ENCODE results near the gene NRG3.

Gene NRG3

GRCh38 chr10:82564353-82565196, 689.6 kb downstream of the NRG3 start:
- DNase-seq, result no peak
- intact Hi-C loops (cut with DNase I; ENCODE audit: low total_unique reads), result no loop called here
- no peaks in the 10 kb centered on the region for H3K36me3 ChIP-seq
- no peaks in the 10 kb centered on the region for H3K4me1 ChIP-seq
- H3K27ac ChIP-seq, result no peak overlapping the region
- H3K27me3 ChIP-seq, result no peaks in the 10 kb centered on the region
- no peaks in the 10 kb centered on the region for H3K9me3 ChIP-seq
- no peak for TF ChIP-seq CTCF (IDR thresholded peaks at IDR 0.05)
- H3K4me3 ChIP-seq, result no peak overlapping the region

- no peak overlapping the region for H3K27ac ChIP-seq
- no peaks in the 10 kb centered on the region for H3K27me3 ChIP-seq
- no peaks in the 10 kb centered on the region for H3K9me3 ChIP-seq
- H3K4me3 ChIP-seq, result no peak overlapping the region
- intact Hi-C loops (cut with DNase I; ENCODE audit: low total_unique reads), result no loop called here
- H3K36me3 ChIP-seq, result no peaks in the 10 kb centered on the region
- DNase-seq, result no peak
- no peaks in the 10 kb centered on the region for H3K4me1 ChIP-seq
- TF ChIP-seq CTCF (IDR thresholded peaks at IDR 0.05), result no peak
Measured at GRCh38 chr10:82565197-82565575, 690.2 kb downstream of the NRG3 start.

- Histone ChIP-seq H3K4me3 (no peak overlapping the region), H3K27ac (no peak overlapping the region), H3K36me3 (no peaks in the 10 kb centered on the region), H3K9me3 (no peaks in the 10 kb centered on the region), H3K27me3 (no peaks in the 10 kb centered on the region), H3K4me1 (no peaks in the 10 kb centered on the region)
- no peak for DNase-seq
- no peak for TF ChIP-seq CTCF (IDR thresholded peaks at IDR 0.05)
- intact Hi-C loops (cut with DNase I; ENCODE audit: low total_unique reads), result no loop called here
Measured at GRCh38 chr10:82572744-82573143, 697.8 kb downstream of the NRG3 start.

GRCh38 chr10:82574081-82574480, 699.1 kb downstream of the NRG3 start:
- H3K4me3 ChIP-seq, result no peak overlapping the region
- TF ChIP-seq CTCF (IDR thresholded peaks at IDR 0.05), result no peak
- no peak for DNase-seq
- H3K27me3 ChIP-seq, result no peaks in the 10 kb centered on the region
- no peaks in the 10 kb centered on the region for H3K4me1 ChIP-seq
- H3K36me3 ChIP-seq, result no peaks in the 10 kb centered on the region
- H3K27ac ChIP-seq, result no peak overlapping the region
- intact Hi-C loops (cut with DNase I; ENCODE audit: low total_unique reads), result no loop called here
- H3K9me3 ChIP-seq, result no peaks in the 10 kb centered on the region

GRCh38 chr10:82575318-82575717, 700.3 kb downstream of the NRG3 start:
- Histone ChIP-seq H3K4me3 (no peak overlapping the region), H3K27ac (no peak overlapping the region), H3K36me3 (no peaks in the 10 kb centered on the region), H3K27me3 (no peaks in the 10 kb centered on the region), H3K9me3 (no peaks in the 10 kb centered on the region), H3K4me1 (no peaks in the 10 kb centered on the region)
- TF ChIP-seq CTCF (IDR thresholded peaks at IDR 0.05), result no peak
- intact Hi-C loops (cut with DNase I; ENCODE audit: low total_unique reads), result no loop called here
- no peak for DNase-seq

Measured in tibial artery (tissue), 4 donors.